Measurements from ENCODE around the gene RAD51B. TPM values are rescaled to one million over a fixed set of nuclear protein-coding genes. Genes with fewer than 3 reads are reported as not detected.

RAD51B gene
- total and polyA plus RNA-seq, 2 of the 13 experiments (the other 11 are each of a cell fraction or from before 2014, with no cell fraction given): 7.0 to 9.5 TPM

DNA sequence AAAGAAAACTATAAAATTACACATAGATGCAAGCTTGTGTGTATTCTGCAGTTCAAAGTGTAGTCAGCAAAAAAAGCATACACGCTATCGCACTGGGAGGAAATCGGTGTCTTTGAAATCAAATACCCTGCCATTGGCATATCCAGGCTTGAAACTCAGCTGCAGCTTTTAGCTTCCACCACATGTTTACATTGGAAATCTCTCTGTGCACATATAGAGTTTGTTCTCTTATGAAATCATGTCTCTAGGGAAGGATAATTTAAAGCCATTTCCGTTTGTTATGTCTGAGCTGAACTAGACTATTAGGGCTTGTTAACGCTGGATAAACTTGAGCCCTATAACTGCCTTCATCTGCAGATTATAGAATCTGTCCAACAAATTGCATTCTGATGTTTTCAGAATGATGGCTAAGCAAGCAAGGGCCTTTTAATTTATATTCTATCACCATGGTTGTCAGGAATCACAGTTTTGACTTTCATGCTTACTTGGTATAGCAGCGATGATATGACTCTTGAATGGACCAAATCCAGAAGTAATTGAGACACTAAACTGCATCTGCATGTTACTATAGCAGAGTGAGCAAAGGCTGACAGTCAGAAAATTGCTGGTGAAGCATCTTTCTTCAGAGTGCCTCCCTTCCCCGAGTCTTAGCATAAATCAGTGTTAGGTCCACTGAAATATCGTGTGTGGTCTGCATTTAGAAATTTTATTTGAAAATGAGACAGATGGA, 530.5 kb downstream of the RAD51B start (continued):
- peak; percentile 61; the same call in 1 of the 2 replicates for TF ChIP-seq ZNF414 (CRISPR knock-in tag; IDR thresholded peaks at IDR 0.05)
- TF ChIP-seq ZNF773 (CRISPR knock-in tag; IDR thresholded peaks at IDR 0.05; ENCODE audit: borderline replicate concordance): no peak
- no peak for TF ChIP-seq LCORL (IDR thresholded peaks at IDR 0.05)
- peak; percentile 73 for TF ChIP-seq LCORL (CRISPR knock-in tag; IDR thresholded peaks at IDR 0.05)
- TF ChIP-seq ZNF501 (CRISPR knock-in tag; IDR thresholded peaks at IDR 0.05): no peak
- peak; percentile 95; the same call in 1 of the 2 replicates for TF ChIP-seq FOXJ3 (CRISPR knock-in tag; IDR thresholded peaks at IDR 0.05; ENCODE audit: borderline replicate concordance)
- TF ChIP-seq, protein P1, sequence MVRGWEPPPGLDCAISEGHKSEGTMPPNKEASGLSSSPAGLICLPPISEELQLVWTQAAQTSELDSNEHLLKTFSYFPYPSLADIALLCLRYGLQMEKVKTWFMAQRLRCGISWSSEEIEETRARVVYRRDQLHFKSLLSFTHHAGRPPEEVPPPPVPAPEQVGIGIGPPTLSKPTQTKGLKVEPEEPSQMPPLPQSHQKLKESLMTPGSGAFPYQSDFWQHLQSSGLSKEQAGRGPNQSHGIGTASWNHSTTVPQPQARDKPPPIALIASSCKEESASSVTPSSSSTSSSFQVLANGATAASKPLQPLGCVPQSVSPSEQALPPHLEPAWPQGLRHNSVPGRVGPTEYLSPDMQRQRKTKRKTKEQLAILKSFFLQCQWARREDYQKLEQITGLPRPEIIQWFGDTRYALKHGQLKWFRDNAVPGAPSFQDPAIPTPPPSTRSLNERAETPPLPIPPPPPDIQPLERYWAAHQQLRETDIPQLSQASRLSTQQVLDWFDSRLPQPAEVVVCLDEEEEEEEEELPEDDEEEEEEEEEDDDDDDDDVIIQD (CRISPR knock-in tag; IDR thresholded peaks at IDR 0.05; ENCODE audit: low read depth): peak; percentile 89
- TF ChIP-seq HMG20A (CRISPR knock-in tag; IDR thresholded peaks at IDR 0.05; ENCODE audit: borderline replicate concordance): peak; percentile 100
- TF ChIP-seq SMAD1 (CRISPR knock-in tag; IDR thresholded peaks at IDR 0.05; ENCODE audit: borderline replicate concordance, low read depth): no peak
- TF ChIP-seq SRSF4 (IDR thresholded peaks at IDR 0.05; ENCODE audit: low read depth, low read length, poor library complexity, severe bottlenecking): no peak
- no peak for TF ChIP-seq AGO1 (IDR thresholded peaks at IDR 0.05; ENCODE audit: low read depth, low read length, poor library complexity, severe bottlenecking)
- peak; percentile 82 for TF ChIP-seq HNF4G (IDR thresholded peaks at IDR 0.05; ENCODE audit: borderline replicate concordance, low read depth, low read length)
- peak; percentile 78; the same call in 1 of the 2 replicates for TF ChIP-seq HNF4G (CRISPR knock-in tag; IDR thresholded peaks at IDR 0.05; ENCODE audit: borderline replicate concordance, low read depth)
- TF ChIP-seq PAF1 (CRISPR knock-in tag; IDR thresholded peaks at IDR 0.05): no peak
- TF ChIP-seq, protein P2, sequence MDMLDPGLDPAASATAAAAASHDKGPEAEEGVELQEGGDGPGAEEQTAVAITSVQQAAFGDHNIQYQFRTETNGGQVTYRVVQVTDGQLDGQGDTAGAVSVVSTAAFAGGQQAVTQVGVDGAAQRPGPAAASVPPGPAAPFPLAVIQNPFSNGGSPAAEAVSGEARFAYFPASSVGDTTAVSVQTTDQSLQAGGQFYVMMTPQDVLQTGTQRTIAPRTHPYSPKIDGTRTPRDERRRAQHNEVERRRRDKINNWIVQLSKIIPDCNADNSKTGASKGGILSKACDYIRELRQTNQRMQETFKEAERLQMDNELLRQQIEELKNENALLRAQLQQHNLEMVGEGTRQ (IDR thresholded peaks at IDR 0.05; ENCODE audit: low read depth, low read length): no peak
- TF ChIP-seq, protein P2 (CRISPR knock-in tag; IDR thresholded peaks at IDR 0.05; ENCODE audit: borderline replicate concordance): no peak
- peak; percentile 27; the same call in 1 of the 2 replicates for TF ChIP-seq MXD4 (CRISPR knock-in tag; IDR thresholded peaks at IDR 0.05)
- TF ChIP-seq ETV5 (CRISPR knock-in tag; IDR thresholded peaks at IDR 0.05; ENCODE audit: borderline replicate concordance): peak; percentile 98
- TF ChIP-seq SAP130 (CRISPR knock-in tag; IDR thresholded peaks at IDR 0.05; ENCODE audit: low read depth): peak; percentile 81
- no peak for TF ChIP-seq ATF5 (CRISPR knock-in tag; IDR thresholded peaks at IDR 0.05; ENCODE audit: low read depth)
- TF ChIP-seq ZNF644 (CRISPR knock-in tag; IDR thresholded peaks at IDR 0.05; ENCODE audit: low read depth): peak; percentile 59; the same call in 1 of the 2 replicates
- peak; percentile 87 for TF ChIP-seq CEBPG (CRISPR knock-in tag; IDR thresholded peaks at IDR 0.05)
- peak; percentile 82; the same call in 1 of the 2 replicates for TF ChIP-seq ZNF878 (CRISPR knock-in tag; IDR thresholded peaks at IDR 0.05)
- TF ChIP-seq WIZ (CRISPR knock-in tag; IDR thresholded peaks at IDR 0.05): 0 out of 2 replicates have a peak, but pooled peaks have one; percentile 31
- peak; percentile 56; the same call in 1 of the 2 replicates for TF ChIP-seq KDM4B (CRISPR knock-in tag; IDR thresholded peaks at IDR 0.05)
- peak; percentile 38; the same call in 1 of the 2 replicates for TF ChIP-seq ZNF430 (CRISPR knock-in tag; IDR thresholded peaks at IDR 0.05)

Measured in HepG2 (cell line).